ENCODE results near the gene MEI4.

DNA sequence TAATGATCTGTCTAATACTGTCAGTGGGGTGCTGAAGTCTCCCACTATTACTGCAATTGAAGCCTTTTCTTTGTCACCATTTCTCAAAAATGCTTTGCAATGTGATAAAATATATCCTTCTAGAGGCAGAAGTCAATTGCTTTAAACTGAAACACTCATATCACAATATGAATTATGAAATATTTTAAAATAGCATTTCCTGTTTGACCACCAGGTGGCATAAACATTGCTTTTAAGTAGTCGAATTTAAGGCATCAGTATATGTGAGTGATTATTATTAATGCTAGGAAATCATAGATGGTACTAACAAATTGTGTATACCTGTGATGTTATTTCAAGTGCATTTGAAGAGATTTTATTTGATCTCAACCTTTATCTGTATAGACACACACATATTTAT is 87.5 kb downstream of the MEI4 start:
- TF ChIP-seq, protein P1, sequence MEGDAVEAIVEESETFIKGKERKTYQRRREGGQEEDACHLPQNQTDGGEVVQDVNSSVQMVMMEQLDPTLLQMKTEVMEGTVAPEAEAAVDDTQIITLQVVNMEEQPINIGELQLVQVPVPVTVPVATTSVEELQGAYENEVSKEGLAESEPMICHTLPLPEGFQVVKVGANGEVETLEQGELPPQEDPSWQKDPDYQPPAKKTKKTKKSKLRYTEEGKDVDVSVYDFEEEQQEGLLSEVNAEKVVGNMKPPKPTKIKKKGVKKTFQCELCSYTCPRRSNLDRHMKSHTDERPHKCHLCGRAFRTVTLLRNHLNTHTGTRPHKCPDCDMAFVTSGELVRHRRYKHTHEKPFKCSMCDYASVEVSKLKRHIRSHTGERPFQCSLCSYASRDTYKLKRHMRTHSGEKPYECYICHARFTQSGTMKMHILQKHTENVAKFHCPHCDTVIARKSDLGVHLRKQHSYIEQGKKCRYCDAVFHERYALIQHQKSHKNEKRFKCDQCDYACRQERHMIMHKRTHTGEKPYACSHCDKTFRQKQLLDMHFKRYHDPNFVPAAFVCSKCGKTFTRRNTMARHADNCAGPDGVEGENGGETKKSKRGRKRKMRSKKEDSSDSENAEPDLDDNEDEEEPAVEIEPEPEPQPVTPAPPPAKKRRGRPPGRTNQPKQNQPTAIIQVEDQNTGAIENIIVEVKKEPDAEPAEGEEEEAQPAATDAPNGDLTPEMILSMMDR (IDR thresholded peaks at IDR 0.05): peak in 1 of 6 experiments; percentile 28
- TF ChIP-seq POLR2A (IDR thresholded peaks at IDR 0.05): no peak

All from thyroid gland (tissue), 4 donors.